ENCODE data around the gene USF2.

USF2 gene

GRCh38 chr19:35253316-35254286 lies 15.2 kb upstream of the USF2 start:
- Mint-ChIP-seq H3K27ac (no peak overlapping the region), H3K36me3 (ENCODE audit: low read depth) (peaks cover 17% of the 10 kb centered on the region), H3K27me3 (no peaks in the 10 kb centered on the region), H3K4me1 (peaks cover 41% of the 10 kb centered on the region), H3K9me3 (no peaks in the 10 kb centered on the region), H3K4me3 (no peak overlapping the region)
- DNase-seq (no peak), ATAC-seq (no peak)

DNA sequence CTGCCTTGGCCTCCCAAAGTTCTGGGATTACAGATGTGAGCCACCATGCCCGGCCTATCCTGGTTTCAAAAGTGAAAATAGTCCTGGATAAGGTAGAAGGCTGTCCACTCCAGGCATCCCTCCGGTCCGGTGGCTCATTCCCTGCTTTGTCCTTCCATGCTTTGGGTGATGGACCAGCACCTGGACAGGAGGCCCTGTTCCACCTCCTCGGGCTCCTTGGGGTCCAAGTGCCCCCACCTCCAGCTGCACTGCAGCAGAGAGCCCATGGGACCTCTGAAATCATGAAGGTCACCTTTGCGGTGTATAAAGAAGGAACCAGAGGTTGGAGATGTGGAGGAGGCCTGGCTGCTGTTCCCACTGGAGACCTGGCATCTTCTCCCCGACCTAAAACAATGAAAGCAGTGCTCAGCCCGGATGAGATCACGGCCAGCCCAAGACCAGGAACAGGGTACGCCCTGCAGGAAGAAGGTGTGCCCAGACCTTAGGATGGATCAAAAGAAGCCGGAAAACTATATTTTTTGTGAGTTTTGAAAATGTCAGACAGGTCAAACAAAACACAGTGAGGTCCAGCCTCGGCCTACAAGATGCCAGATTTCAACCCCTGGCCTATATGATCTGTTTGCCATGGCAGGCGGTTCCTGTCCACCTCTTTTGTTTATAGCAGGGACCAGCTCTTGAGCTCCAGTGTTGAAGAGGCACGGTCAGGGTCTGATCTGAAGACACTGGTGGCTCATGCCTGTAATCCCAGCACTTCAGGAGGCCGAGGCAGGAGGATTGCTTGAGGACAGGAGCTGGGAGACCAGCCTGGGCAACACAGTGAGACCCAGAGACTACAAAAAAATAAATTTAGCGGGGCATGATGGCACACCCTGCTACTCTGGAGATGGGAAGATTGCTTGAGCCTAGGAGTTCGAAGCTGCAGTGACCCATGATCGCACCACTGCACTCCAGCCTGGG lies 14.1 kb upstream of the USF2 start:
- DNase-seq (no peak), ATAC-seq (no peak)
- Mint-ChIP-seq H3K27ac (peak overlapping the region; percentile 39), H3K36me3 (ENCODE audit: low read depth) (peaks cover 14% of the 10 kb centered on the region), H3K4me1 (peaks cover 31% of the 10 kb centered on the region), H3K9me3 (no peaks in the 10 kb centered on the region), H3K27me3 (no peaks in the 10 kb centered on the region), H3K4me3 (no peak overlapping the region)

GRCh38 chr19:35256566-35256965 lies 12.2 kb upstream of the USF2 start:
- ATAC-seq: no peak
- Mint-ChIP-seq H3K27me3 (no peaks in the 10 kb centered on the region), H3K4me3 (no peak overlapping the region), H3K9me3 (no peaks in the 10 kb centered on the region), H3K4me1 (peaks cover 24% of the 10 kb centered on the region), H3K27ac (no peak overlapping the region), H3K36me3 (ENCODE audit: low read depth) (peaks cover 10% of the 10 kb centered on the region)
- DNase-seq: no peak

DNA sequence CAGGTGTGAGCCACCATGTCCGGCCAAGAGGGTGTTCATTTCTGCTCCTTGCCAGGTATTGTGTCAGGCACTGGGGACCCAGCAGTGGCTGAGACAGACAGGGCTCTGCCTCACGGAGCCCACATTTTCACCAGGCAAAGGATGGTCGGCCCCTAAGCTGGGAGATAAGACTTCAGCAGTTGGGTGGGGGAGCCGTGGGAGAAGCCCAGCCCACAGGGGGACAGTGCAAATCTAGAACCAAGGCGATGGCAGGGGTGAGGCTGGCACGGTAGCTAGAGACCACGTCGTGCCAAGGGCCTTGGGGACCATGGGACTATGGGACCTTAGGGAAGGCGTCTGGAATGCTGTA lies 11.7 kb upstream of the USF2 start:
- no peaks in the 10 kb centered on the region for H3K9me3 Mint-ChIP-seq
- H3K36me3 Mint-ChIP-seq (ENCODE audit: low read depth): peaks cover 9% of the 10 kb centered on the region
- H3K27ac Mint-ChIP-seq: no peak overlapping the region
- no peak overlapping the region for H3K4me3 Mint-ChIP-seq
- peaks cover 24% of the 10 kb centered on the region for H3K4me1 Mint-ChIP-seq
- H3K27me3 Mint-ChIP-seq: no peaks in the 10 kb centered on the region
- no peak for ATAC-seq
- no peak for DNase-seq

DNA sequence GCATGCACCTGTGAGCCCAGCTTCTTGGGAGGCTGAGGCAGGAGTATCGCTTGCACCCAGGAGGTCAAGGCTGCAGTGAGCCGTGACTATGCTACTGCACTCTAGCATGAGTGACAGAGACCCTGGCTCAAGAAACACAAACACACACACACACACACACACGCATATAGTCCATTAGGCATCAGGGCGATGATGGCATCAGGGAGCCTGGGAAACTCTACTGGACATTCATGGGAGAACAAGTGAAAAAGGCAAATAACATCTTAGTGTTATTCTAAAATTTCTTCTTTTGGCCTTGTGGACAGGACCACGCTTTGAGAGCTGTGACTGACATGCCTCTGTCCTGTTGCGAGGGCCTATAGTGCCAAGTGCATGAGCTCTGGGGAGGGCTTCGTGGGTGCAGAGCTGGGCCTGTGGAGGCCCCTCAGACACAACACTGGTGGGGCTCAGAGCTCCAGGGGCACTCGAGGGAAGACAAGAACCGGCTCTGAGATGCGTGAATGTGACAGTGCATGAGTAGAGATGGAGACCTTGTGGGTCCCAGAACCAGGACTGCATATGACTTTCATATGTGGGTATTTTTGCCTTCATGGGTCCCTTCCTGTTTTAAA lies 8.0 kb upstream of the USF2 start:
- H3K4me1 Mint-ChIP-seq: peaks cover 27% of the 10 kb centered on the region
- no peak for DNase-seq
- no peaks in the 10 kb centered on the region for H3K9me3 Mint-ChIP-seq
- peak overlapping the region; percentile 18 for H3K27ac Mint-ChIP-seq
- no peaks in the 10 kb centered on the region for H3K27me3 Mint-ChIP-seq
- H3K36me3 Mint-ChIP-seq (ENCODE audit: low read depth): peaks cover 8% of the 10 kb centered on the region
- ATAC-seq: no peak
- H3K4me3 Mint-ChIP-seq: no peak overlapping the region

- no peaks in the 10 kb centered on the region for H3K9me3 Mint-ChIP-seq
- peak overlapping the region; percentile 18 for H3K27ac Mint-ChIP-seq
- H3K4me3 Mint-ChIP-seq: no peak overlapping the region
- H3K27me3 Mint-ChIP-seq: no peaks in the 10 kb centered on the region
- H3K36me3 Mint-ChIP-seq (ENCODE audit: low read depth): peaks cover 11% of the 10 kb centered on the region
- no peak for ATAC-seq
- no peak for DNase-seq
- peaks cover 32% of the 10 kb centered on the region for H3K4me1 Mint-ChIP-seq
These were observed 7.2 kb upstream of the USF2 start for GRCh38 chr19:35261356-35262100.

DNA sequence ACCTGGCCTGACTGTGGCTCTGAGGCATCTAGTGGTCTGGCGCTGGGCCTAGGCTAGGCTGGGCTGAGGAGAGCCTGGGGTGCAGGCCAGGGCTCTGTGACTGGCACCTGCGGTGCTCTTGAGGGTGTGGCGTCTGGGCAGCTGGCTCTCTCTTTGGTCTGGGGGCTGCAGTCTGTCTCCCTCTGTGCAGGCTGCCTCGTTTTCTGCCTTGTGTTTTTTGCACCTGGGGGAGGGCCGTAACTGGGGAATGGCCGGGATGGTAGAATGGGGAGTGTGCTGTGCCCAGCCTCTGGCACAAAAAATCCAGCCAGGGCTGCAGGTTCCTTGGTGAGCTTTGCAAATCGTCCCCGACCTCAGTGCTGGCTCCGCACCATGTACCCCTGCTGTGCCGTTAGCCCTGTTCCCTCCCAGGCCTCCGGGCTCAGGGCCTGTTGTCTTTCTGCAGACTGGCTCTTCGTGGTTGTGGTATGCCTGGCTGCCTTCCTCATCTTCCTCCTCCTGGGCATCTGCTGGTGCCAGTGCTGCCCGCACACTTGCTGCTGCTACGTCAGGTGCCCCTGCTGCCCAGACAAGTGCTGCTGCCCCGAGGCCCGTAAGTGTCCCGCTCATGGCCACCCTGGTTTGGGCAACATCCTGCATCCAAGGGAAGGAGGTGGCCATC lies 6.5 kb upstream of the USF2 start:
- Mint-ChIP-seq H3K4me1 (peaks cover 32% of the 10 kb centered on the region), H3K9me3 (no peaks in the 10 kb centered on the region), H3K4me3 (no peak overlapping the region), H3K36me3 (ENCODE audit: low read depth) (peaks cover 11% of the 10 kb centered on the region), H3K27me3 (no peaks in the 10 kb centered on the region), H3K27ac (no peak overlapping the region)
- no peak for DNase-seq
- ATAC-seq: no peak

DNA sequence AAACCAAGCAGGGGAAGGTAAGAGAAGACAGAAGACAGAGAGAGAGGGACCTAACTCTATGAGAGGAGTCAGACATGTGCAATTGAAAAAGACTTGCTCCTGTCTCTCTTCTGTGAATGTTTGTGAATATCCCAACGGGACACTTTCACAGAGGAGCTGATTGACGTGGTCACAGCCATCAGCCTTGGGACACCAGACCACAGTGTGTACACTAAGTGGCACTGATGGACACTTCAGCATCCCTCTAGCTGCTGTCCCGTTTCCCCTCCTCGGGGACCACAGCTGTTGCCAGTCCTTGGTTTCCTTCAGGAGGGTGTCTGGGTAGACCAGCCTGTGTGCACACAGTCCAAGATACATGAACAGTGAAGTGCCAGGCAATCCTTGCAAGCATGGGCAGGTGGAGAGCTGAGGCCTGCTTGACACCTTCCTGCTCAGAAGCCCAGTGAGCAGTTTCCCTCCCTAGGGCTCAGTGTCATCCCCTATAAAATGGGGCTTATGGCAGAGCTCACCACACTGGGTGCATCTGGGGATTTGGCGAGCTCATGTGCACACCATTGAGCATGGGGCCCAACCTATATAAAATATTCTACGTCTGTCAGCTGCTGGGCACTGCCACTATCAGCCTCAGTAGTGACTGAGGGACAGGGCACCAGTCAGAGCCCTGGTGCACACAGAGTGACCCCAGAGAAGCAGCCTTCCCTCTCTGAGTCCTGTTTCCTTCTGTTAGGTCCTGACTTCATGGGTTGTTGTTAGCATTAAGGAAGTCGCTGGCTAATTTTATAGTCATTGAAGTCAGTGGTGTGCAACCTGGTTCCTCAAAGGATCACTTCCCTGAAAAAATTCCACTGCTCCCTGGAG lies 4.3 kb upstream of the USF2 start:
- ATAC-seq (no peak), DNase-seq (no peak)
- peaks cover 29% of the 10 kb centered on the region for H3K4me1 Mint-ChIP-seq
- H3K4me3 Mint-ChIP-seq: no peak overlapping the region
- H3K9me3 Mint-ChIP-seq: no peaks in the 10 kb centered on the region
- peak overlapping the region; percentile 43 for H3K27ac Mint-ChIP-seq
- H3K27me3 Mint-ChIP-seq: no peaks in the 10 kb centered on the region
- peaks cover 11% of the 10 kb centered on the region for H3K36me3 Mint-ChIP-seq (ENCODE audit: low read depth)

DNA sequence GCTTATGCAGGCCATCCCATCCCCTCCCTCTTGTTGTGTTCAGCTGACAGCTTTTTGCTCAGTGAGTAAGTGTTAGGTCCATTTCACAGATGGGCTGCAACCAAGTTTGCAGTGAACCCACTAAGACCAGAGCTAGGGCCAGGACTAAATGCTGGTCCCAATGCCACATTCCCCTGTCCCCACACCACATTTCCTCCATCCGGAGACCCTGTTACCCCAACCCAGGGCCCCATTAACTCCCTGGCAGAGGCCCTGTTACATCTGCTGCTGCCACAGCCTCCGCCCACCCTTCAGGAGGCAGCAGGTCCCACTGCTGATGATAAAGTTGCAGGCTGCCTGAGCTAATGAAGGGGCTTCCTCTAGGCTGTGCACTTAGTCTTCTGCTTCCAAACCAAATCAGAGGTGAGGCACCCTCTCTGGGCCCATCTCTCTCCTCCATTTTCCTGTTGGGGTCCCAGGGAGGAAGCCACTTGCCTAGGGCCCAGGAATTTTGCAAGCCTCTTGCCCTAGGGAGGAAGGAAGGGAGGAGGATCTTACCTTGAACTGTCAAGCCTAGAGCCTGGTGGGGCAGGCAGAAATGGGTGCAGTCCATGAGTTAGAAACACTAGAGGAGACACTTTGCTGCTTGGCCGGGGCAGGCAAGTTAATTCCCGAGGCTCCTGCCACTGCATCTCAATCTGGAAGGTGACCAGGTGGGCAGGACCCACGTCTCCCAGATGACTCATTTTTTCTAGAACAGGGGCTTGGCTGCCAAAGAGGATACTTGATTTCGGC lies 3.4 kb upstream of the USF2 start:
- Mint-ChIP-seq H3K9me3 (no peaks in the 10 kb centered on the region), H3K27me3 (no peaks in the 10 kb centered on the region), H3K27ac (peak overlapping the region; percentile 82), H3K4me1 (peaks cover 34% of the 10 kb centered on the region), H3K4me3 (peak overlapping the region; percentile 93), H3K36me3 (ENCODE audit: low read depth) (peaks cover 10% of the 10 kb centered on the region)
- ATAC-seq: no peak
- no peak for DNase-seq

- H3K27ac Mint-ChIP-seq: peak overlapping the region; percentile 82
- peaks cover 34% of the 10 kb centered on the region for H3K4me1 Mint-ChIP-seq
- H3K36me3 Mint-ChIP-seq (ENCODE audit: low read depth): peaks cover 13% of the 10 kb centered on the region
- H3K4me3 Mint-ChIP-seq: peak overlapping the region; percentile 93
- DNase-seq (no peak), ATAC-seq (no peak)
- H3K9me3 Mint-ChIP-seq: no peaks in the 10 kb centered on the region
- no peaks in the 10 kb centered on the region for H3K27me3 Mint-ChIP-seq
These were observed 2.8 kb upstream of the USF2 start for GRCh38 chr19:35265900-35266519.

DNA sequence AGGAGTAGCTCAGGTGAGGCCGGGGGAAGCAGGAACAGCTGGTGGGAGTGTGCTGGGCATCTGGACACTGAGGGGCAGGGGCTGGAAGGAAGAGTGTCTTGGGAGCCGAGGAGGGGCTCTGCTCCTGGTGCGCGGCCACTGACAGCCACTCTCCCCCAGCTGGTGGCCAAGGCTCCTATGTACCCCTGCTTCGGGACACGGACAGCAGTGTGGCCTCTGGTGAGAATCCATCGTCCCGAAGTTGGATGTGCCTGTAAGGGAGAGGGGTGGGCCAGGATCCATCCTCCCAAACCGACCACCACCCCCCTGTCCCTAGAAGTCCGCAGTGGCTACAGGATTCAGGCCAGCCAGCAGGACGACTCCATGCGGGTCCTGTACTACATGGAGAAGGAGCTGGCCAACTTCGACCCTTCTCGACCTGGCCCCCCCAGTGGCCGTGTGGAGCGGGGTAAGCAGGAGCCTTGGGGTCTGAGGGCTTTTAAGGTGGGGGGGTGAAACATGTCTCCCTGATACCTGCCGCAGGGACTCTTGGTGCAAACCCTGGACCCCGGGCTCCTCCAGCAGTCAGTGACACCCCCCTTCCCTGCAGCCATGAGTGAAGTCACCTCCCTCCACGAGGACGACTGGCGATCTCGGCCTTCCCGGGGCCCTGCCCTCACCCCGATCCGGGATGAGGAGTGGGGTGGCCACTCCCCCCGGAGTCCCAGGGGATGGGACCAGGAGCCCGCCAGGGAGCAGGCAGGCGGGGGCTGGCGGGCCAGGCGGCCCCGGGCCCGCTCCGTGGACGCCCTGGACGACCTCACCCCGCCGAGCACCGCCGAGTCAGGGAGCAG lies 2.0 kb upstream of the USF2 start:
- Mint-ChIP-seq H3K36me3 (ENCODE audit: low read depth) (peaks cover 18% of the 10 kb centered on the region), H3K27ac (peak overlapping the region; percentile 97), H3K4me1 (peaks cover 34% of the 10 kb centered on the region), H3K4me3 (peak overlapping the region; percentile 93), H3K9me3 (no peaks in the 10 kb centered on the region), H3K27me3 (no peaks in the 10 kb centered on the region)
- ATAC-seq (no peak), DNase-seq (no peak)
